Prostate gland (tissue), 2 donors: Measurements from ENCODE around the gene GIPC1. TPM values are rescaled to one million over a fixed set of nuclear protein-coding genes. Genes with fewer than 3 reads are reported as not detected.
"Not testable (repeated sequence)": the region's sequence is repeated elsewhere in the genome, so short reads cannot be mapped to it uniquely, and the experiment has no call there.

ENCODE experiments used
- DNase-seq: peaks from one replicate; pipeline ENCODE4 v3.0.0-alpha.2; 2019; ENCODE audit warnings: low spot score
- H3K27ac ChIP-seq, 2 donors: fragments of 200-600 bp; sonication (generic); 2 replicates each; pipeline ENCODE4 v1.5.1; 2017 to 2019
- H3K27me3 ChIP-seq: fragments of 200-600 bp; sonication (generic); replicated peaks from 2 replicates; pipeline ENCODE4 v1.5.1; 2019; ENCODE audit not compliant: insufficient read depth
- H3K36me3 ChIP-seq, 2 donors: fragments of 200-600 bp; sonication (generic); 1 replicate in 1 of 2; 2 replicates in 1 of 2; pipeline versions ENCODE4 v1.5.1 to v1.8.1; 2017 to 2019
- H3K4me1 ChIP-seq: fragments of 200-600 bp; sonication (generic); replicated peaks from 2 replicates; pipeline ENCODE4 v1.5.1; 2019
- H3K4me3 ChIP-seq, 2 donors: fragments of 200-600 bp; sonication (generic); 2 replicates each; pipeline ENCODE4 v1.5.1; 2017 to 2019
- H3K9me3 ChIP-seq: fragments of 200-600 bp; sonication (generic); 2 replicates; pipeline ENCODE4 v1.5.1; 2017
- POLR2A ChIP-seq: fragments of 450-650 bp; IDR thresholded peaks from one replicate; pipeline ENCODE4 v1.6.1; 2016; ENCODE audit warnings: antibody characterized with exemption, mild to moderate bottlenecking
- POLR2AphosphoS5 ChIP-seq: sonication (generic); formaldehyde crosslinking; IDR thresholded peaks from one replicate; pipeline ENCODE4 v1.6.1; 2017; ENCODE audit warnings: antibody characterized with exemption
- WGBS: methylation state at CpG from one replicate; pipeline ENCODE4 v1.1.5; 2018; 5-methylcytosine and 5-hydroxymethylcytosine counted together
- intact Hi-C: fragments of 100-400 bp; cut with DNase I; formaldehyde crosslinking; loops from one replicate; pipeline ENCODE4 v1.14.2; 2022
- total RNA-seq, 2 donors: library from RNA; depleted of rRNA; stranded (reverse); fragments of >200 nt; gene quantifications; one replicate each; pipeline ENCODE4 v1.1.0, GENCODE V29; 2016
- TF ChIP-seq, protein P1 (sequence below), 4 experiments: fragments of 200-600 bp in 2 of 4; fragments of 450-650 bp in 2 of 4; sonication (generic) in 2 of 4; IDR thresholded peaks; 1 replicate in 3 of 4; 2 replicates in 1 of 4; pipeline ENCODE4 v1.5.1; 2016 to 2019; ENCODE audit warnings: antibody characterized with exemption in 4 of 4, mild to moderate bottlenecking in 2 of 4, moderate library complexity in 2 of 4

GIPC1 gene
- total RNA-seq, 2 donors from 2014 or later = 71.8 to 101 TPM

DNA sequence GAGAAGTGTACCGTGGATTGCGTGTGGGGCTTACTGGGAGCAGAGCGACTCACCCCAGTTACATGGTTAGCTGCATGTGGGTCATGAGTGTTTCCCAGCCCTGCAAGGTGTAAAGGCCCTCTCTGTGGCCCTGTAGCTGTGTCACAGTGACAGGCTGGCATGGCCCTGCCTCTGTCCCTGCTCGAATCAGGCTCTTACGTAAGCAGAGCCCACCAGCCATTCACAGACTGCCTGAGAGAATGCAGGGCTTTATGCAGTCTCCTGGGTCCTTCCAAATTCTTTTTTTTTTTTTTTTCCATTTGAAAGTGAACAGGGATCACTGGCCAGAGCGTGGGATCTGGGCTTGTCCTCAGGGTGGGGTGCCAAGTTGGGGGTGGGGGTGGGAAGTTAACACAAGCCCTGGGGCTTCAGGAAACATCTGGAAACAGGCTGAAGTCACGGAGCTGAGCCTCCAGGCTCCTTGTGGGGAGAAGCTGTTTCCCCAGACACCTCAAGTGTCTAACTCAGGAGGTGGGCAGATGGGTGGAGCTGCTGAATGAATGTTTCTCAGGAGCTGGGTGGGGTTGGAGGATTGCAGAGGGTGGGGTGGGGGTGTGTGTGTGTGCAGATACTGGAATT lies 46.9 kb upstream of the GIPC1 start:
- H3K9me3 ChIP-seq = no peaks in the 10 kb centered on the region
- H3K4me1 ChIP-seq = no peaks in the 10 kb centered on the region
- no peaks in the 10 kb centered on the region for H3K27me3 ChIP-seq
- DNase-seq = no peak
- WGBS = 55% methylated on average over 7 of the region's 7 CpGs
- H3K27ac ChIP-seq = no peak overlapping the region
- no peak overlapping the region for H3K4me3 ChIP-seq
- TF ChIP-seq, protein P1, sequence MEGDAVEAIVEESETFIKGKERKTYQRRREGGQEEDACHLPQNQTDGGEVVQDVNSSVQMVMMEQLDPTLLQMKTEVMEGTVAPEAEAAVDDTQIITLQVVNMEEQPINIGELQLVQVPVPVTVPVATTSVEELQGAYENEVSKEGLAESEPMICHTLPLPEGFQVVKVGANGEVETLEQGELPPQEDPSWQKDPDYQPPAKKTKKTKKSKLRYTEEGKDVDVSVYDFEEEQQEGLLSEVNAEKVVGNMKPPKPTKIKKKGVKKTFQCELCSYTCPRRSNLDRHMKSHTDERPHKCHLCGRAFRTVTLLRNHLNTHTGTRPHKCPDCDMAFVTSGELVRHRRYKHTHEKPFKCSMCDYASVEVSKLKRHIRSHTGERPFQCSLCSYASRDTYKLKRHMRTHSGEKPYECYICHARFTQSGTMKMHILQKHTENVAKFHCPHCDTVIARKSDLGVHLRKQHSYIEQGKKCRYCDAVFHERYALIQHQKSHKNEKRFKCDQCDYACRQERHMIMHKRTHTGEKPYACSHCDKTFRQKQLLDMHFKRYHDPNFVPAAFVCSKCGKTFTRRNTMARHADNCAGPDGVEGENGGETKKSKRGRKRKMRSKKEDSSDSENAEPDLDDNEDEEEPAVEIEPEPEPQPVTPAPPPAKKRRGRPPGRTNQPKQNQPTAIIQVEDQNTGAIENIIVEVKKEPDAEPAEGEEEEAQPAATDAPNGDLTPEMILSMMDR (IDR thresholded peaks at IDR 0.05) = no peak
- TF ChIP-seq POLR2AphosphoS5 (no peak), POLR2A (no peak)
- intact Hi-C loops = no loop called here
- H3K36me3 ChIP-seq = no peaks in the 10 kb centered on the region

DNA sequence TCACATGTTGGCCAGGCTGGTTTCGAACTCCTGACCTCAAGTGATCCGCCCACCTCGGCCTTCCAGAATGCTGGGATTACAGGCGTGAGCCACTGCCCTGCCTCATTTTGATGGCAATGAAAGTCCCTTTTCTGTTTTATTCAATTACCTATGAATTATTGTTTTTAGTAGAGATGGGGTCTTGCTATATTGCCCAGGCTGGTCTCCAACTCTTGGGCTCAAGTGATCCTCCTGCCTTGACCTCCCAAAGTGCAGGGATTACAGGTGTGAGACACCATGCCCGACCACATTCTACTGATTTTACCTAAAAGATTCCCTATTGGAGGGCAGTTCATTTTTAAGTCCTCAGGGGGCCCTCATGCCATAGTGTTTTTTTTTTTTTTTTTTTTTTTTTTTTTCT lies 46.1 kb upstream of the GIPC1 start:
- DNase-seq, H3K27ac ChIP-seq, H3K9me3 ChIP-seq, H3K4me3 ChIP-seq, H3K36me3 ChIP-seq, H3K27me3 ChIP-seq, intact Hi-C loops, H3K4me1 ChIP-seq: not testable (repeated sequence)
- WGBS = 78% methylated on average over 5 of the region's 5 CpGs

DNA sequence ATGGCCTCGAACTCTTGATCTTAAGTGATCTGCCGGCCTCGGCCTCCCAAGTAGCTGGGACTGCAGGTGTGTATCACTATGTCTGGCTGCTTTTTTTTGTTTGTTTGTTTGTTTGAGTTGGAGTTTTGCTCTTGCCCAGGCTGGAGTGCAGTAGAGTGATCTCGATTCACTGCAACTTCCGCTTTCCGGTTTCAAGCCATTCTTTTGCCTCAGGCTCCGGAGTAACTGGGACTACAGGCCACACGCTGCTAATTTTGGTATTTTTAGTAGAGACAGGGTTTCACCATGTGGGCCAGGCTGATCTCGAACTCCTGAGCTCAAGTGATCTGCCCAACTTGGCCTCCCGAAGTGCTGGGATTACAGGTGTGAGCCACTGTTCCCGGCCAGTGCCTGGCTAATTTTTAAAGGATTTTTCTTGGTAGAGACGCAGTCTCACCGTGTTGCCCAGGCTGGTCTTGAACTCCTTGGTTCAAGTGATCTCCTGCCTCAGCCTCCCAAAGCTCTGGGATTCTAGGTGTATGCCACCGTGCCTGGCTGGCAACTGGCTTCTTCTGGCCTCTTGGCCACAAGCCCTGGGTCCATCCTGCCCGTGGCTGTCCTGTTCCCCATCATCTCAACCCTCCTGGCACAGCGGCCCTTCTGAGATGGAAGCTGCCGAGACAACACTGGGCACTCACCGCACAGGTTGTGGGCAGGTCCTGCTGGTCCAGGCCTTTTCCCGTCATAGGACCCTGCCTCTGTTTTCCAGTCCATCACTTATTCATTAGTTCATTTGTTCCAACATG lies 45.0 kb upstream of the GIPC1 start:
- Histone ChIP-seq H3K36me3 (no peaks in the 10 kb centered on the region), H3K27ac (no peak overlapping the region), H3K9me3 (no peaks in the 10 kb centered on the region), H3K4me3 (no peak overlapping the region), H3K4me1 (no peaks in the 10 kb centered on the region), H3K27me3 (no peaks in the 10 kb centered on the region)
- intact Hi-C loops = no loop called here
- 89% methylated on average over 19 of the region's 19 CpGs for WGBS
- no peak for DNase-seq
- TF ChIP-seq POLR2AphosphoS5 (no peak), POLR2A (no peak)
- TF ChIP-seq, protein P1 (IDR thresholded peaks at IDR 0.05) = no peak

DNA sequence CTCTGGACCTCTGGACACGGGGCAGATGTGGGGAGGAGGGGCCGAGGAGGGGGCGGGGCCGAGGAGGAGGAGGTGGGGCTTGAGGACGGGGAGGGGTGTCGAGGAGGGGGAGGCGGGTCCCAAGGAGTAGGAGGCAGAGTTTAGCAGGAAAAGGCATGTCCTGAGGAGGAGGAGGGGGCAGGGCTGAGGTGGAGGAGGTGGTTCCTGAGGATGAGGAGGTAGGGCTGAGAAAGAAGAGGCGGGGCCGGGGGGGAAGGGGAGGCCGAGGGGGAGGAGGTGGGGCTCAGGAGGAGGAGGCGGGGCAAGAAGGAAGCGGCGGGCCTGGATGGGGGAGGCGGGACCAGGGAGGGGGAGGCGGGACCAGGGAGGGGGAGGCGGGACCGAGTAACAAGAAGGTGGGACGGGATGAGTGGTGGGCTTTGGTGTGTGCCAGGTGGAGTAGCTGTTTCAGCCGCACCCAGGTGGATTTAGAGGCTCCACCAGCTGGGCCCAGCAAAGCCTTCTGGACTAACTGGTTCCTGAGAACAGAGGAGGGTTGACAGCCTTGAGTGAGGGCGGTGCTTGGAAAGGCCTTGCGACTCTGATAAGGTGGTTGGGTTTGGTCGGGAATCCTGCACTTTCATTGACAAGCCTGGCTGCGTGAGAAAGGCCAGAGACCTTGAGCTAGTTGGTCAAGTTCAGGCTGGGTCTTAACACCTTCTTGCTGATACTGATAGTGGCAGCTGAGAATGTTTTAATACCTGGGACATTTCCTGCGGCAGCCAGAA lies 41.2 kb upstream of the GIPC1 start:
- H3K27me3 ChIP-seq = no peaks in the 10 kb centered on the region
- H3K27ac ChIP-seq = peak overlapping the region; percentile 69 to 70
- H3K4me1 ChIP-seq = no peaks in the 10 kb centered on the region
- H3K36me3 ChIP-seq = no peaks in the 10 kb centered on the region
- TF ChIP-seq POLR2A (peak; percentile 38), POLR2AphosphoS5 (peak; percentile 28)
- TF ChIP-seq, protein P1 (IDR thresholded peaks at IDR 0.05) = no peak
- DNase-seq = peak; percentile 80
- H3K4me3 ChIP-seq = peak overlapping the region in 1 of 2 donors; percentile 16
- 16% methylated on average over 24 of the region's 24 CpGs for WGBS
- intact Hi-C loops = no loop called here
- no peaks in the 10 kb centered on the region for H3K9me3 ChIP-seq

DNA sequence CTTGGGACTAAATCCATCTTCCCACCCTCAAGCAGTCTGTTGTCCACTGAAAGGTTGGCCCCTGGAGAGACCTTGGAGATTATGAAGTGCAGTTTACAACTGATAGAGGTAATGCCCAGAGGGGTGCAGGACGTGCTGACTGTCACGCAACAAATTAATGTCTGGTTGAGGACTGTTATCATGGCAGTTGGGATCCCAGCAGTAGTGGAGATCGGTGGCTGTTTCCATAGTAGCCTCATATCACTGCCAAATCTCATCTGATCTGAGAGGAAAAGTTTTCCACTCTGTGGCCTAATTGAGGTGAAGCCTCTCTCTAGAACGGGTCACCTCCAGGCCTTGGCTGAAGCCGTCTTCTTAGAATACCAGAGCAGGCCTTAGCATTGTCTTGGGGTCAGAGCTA lies 37.5 kb upstream of the GIPC1 start:
- Histone ChIP-seq H3K27ac (no peak overlapping the region), H3K4me3 (no peak overlapping the region), H3K9me3 (no peaks in the 10 kb centered on the region), H3K4me1 (peaks cover 5% of the 10 kb centered on the region), H3K36me3 (no peaks in the 10 kb centered on the region), H3K27me3 (no peaks in the 10 kb centered on the region)
- WGBS = 80% methylated on average over 5 of the region's 5 CpGs
- TF ChIP-seq, protein P1 (IDR thresholded peaks at IDR 0.05) = no peak
- TF ChIP-seq POLR2A = no peak
- no peak for TF ChIP-seq POLR2AphosphoS5
- DNase-seq = no peak
- intact Hi-C loops = no loop called here
